Transverse colon (tissue), 4 donors: ENCODE results near the gene AGTPBP1. TPM values are rescaled to one million over a fixed set of nuclear protein-coding genes. Genes with fewer than 3 reads are reported as not detected.

Experiments
- DNase-seq: peaks from one replicate; pipeline ENCODE4 v3.0.0-alpha.2; 2019
- H3K27ac ChIP-seq, 4 donors: fragments of 200-600 bp; sonication (generic); 2 replicates each; pipeline ENCODE4 v1.5.1; 2016 to 2018; ENCODE audit warnings: inconsistent platforms in 4 of 4
- H3K27me3 ChIP-seq: fragments of 200-600 bp; sonication (generic); 2 replicates; pipeline ENCODE4 v1.5.1; 2017; ENCODE audit warnings: inconsistent platforms
- H3K36me3 ChIP-seq, 4 donors: fragments of 200-600 bp; sonication (generic); 2 replicates each; pipeline ENCODE4 v1.5.1; 2017 to 2019; ENCODE audit warnings: inconsistent platforms in 4 of 4
- H3K4me1 ChIP-seq, 4 donors: fragments of 200-600 bp; sonication (generic); 2 replicates each; pipeline ENCODE4 v1.5.1; 2017 to 2020; ENCODE audit warnings: inconsistent platforms in 4 of 4
- H3K4me3 ChIP-seq, 4 donors: fragments of 200-600 bp; sonication (generic); 1 replicate in 1 of 4; 2 replicates in 3 of 4; pipeline versions ENCODE4 v1.5.1 to v1.6.1; 2017 to 2019; ENCODE audit warnings: inconsistent platforms in 4 of 4
- H3K9me3 ChIP-seq, 2 donors: fragments of 200-600 bp; sonication (generic); 2 replicates each; pipeline ENCODE4 v1.5.1; 2017 to 2019; ENCODE audit warnings: inconsistent platforms in 2 of 2
- CTCF ChIP-seq, 5 experiments: fragments of 200-600 bp in 3 of 5; fragments of 450-650 bp in 2 of 5; sonication (generic) in 3 of 5; IDR thresholded peaks; 1 replicate in 2 of 5; 2 replicates in 3 of 5; pipeline ENCODE4 v1.5.1; 2016 to 2017; ENCODE audit warnings: antibody characterized with exemption in 5 of 5, inconsistent platforms in 3 of 5, mild to moderate bottlenecking in 2 of 5, moderate library complexity in 1 of 5
- EP300 ChIP-seq: sonication (generic); formaldehyde crosslinking; IDR thresholded peaks from one replicate; pipeline ENCODE4 v1.6.1; 2017; ENCODE audit warnings: antibody characterized with exemption, low read depth
- POLR2A ChIP-seq: fragments of 450-650 bp; IDR thresholded peaks from one replicate; pipeline ENCODE4 v1.6.1; 2016; ENCODE audit warnings: antibody characterized with exemption, mild to moderate bottlenecking, moderate library complexity
- POLR2AphosphoS5 ChIP-seq, 3 donors: sonication (generic); formaldehyde crosslinking; IDR thresholded peaks; one replicate each; pipeline ENCODE4 v1.6.1; 2016; ENCODE audit warnings: antibody characterized with exemption in 3 of 3
- WGBS, 2 donors: methylation state at CpG; one replicate each; pipeline ENCODE4 v1.1.5; 2018; ENCODE audit warnings: low coverage in 1 of 2; 5-methylcytosine and 5-hydroxymethylcytosine counted together
- in situ Hi-C, 4 donors: fragments of 200-750 bp; cut with MboI; loops; one replicate each; pipeline versions ENCODE4 v1.15.0 to v1.15.1; 2017; ENCODE audit warnings: low sequenced_read_pairs in 3 of 4, low pct_ligation_motif_present in 1 of 4, low pct_unique_long_range_greater_than_20kb in 1 of 4
- intact Hi-C: fragments of 100-400 bp; cut with DNase I; formaldehyde crosslinking; loops from one replicate; pipeline ENCODE4 v1.15.1; 2023; ENCODE audit warnings: low total_unique reads
- total RNA-seq, 4 donors: library from RNA; depleted of rRNA; stranded (reverse); fragments of >200 nt; gene quantifications; one replicate each; pipeline ENCODE4 v1.1.0, GENCODE V29; 2016

AGTPBP1 gene
- total RNA-seq, 4 donors from 2014 or later, result 4.1 to 21.0 (median 15.4) TPM

- H3K9me3 ChIP-seq, result no peaks in the 10 kb centered on the region
- H3K27ac ChIP-seq, result no peak overlapping the region
- TF ChIP-seq POLR2AphosphoS5 (IDR thresholded peaks at IDR 0.05) (no peak), CTCF (IDR thresholded peaks at IDR 0.05) (no peak), EP300 (no peak), POLR2A (no peak)
- no peak for DNase-seq
- in situ Hi-C loops, result loop anchor here in 3 of 4 donors (10.0 to 25.0 kb wide), 3 partner anchors 912 to 1212 kb away; no protein-coding TSS in a partner anchor
- H3K4me1 ChIP-seq, result no peaks in the 10 kb centered on the region
- intact Hi-C loops, result no loop called here
- WGBS, 2 donors, result 78 to 84% methylated on average over 3 of the region's 3 CpGs
- H3K27me3 ChIP-seq, result no peaks in the 10 kb centered on the region
- no peak overlapping the region for H3K4me3 ChIP-seq
- H3K36me3 ChIP-seq, result no peaks in the 10 kb centered on the region
These were observed 142.1 kb downstream of the AGTPBP1 start for GRCh38 chr9:85599540-85600105.

GRCh38 chr9:85594316-85594715 is 147.4 kb downstream of the AGTPBP1 start:
- Histone ChIP-seq H3K9me3 (no peaks in the 10 kb centered on the region), H3K4me3 (no peak overlapping the region), H3K4me1 (peaks cover 0 to 4% (median 0%) of the 10 kb centered on the region in 4 donors), H3K27ac (no peak overlapping the region), H3K27me3 (no peaks in the 10 kb centered on the region), H3K36me3 (no peaks in the 10 kb centered on the region)
- no peak for TF ChIP-seq POLR2AphosphoS5 (IDR thresholded peaks at IDR 0.05)
- no peak for TF ChIP-seq CTCF (IDR thresholded peaks at IDR 0.05)
- TF ChIP-seq POLR2A, result no peak
- DNase-seq, result no peak
- WGBS, 2 donors, result 67 to 85% methylated on average over 3 of the region's 3 CpGs
- intact Hi-C loops, result no loop called here
- in situ Hi-C loops, result loop anchor here in 1 of 4 donors (25.0 kb wide), 1 partner anchor 1207 kb away; no protein-coding TSS in a partner anchor

- 73 to 76% methylated on average over 3 of the region's 3 CpGs for WGBS, 2 donors
- in situ Hi-C loops, result loop anchor here in 1 of 4 donors (25.0 kb wide), 1 partner anchor 1199 kb away; no protein-coding TSS in a partner anchor
These were observed 155.1 kb downstream of the AGTPBP1 start for GRCh38 chr9:85586684-85587083.

More at GRCh38 chr9:85586684-85587083, 155.1 kb downstream of the AGTPBP1 start:
- no peak for DNase-seq
- no peaks in the 10 kb centered on the region for H3K9me3 ChIP-seq
- no peaks in the 10 kb centered on the region for H3K27me3 ChIP-seq
- H3K4me1 ChIP-seq, result peaks cover 0 to 4% (median 0%) of the 10 kb centered on the region in 4 donors
- no peak overlapping the region for H3K4me3 ChIP-seq
- TF ChIP-seq EP300 (no peak), CTCF (IDR thresholded peaks at IDR 0.05) (no peak), POLR2A (no peak), POLR2AphosphoS5 (IDR thresholded peaks at IDR 0.05) (no peak)
- H3K27ac ChIP-seq, result no peak overlapping the region
- intact Hi-C loops, result no loop called here
- no peaks in the 10 kb centered on the region for H3K36me3 ChIP-seq
